ENCODE data around the gene GNAT3. TPM values are rescaled to one million over a fixed set of nuclear protein-coding genes. Genes with fewer than 3 reads are reported as not detected.
A peak's percentile ranks its signal among the peaks of the same experiment; 100 is the strongest.

Gene GNAT3
- total RNA-seq, 1 donor from 2014 or later: not detected

DNA sequence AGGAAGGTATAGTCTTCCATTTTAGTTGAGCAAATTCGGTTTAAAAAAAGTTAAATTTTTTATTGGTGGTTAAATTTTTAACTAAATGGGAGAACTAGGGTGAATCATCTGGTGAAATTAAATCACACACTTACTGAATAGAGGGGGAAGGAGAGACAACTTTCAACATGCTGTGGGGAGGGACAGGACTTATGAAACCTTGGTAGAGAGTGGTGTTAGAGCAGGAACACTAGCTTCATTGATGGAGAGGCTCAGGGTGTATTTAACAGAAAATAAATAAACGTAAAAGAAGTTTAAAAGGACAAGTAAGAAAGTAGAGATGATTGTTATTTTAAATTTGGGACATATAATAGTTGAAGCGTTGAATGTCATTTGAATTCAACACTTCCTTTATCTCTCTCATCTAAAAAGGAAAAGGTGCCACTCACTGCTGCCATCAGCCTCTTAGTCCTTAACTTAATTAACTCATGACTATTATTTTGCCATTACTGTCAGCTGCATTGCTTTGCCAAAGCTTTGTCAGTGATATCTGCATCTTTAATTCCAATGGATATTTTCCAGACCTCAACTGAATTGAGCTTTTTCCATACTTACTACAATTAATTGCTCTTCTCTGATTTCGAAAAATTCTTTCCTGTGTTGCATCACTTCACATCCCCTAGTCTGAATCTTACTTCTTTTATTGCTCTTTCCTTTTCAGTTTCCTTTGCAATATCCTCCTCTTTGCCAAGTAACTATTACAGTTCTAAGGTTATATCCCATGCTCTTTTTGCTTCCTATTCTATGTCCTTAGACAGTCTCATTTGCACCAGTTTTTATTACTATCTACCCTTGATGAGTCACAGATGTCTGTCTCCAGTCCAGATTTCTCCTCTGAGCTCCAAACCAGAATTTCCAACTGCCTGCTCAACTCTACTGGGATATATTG, 71.7 kb downstream of the GNAT3 start:
- intact Hi-C loops (cut with micrococcal nuclease): no loop called here

DNA sequence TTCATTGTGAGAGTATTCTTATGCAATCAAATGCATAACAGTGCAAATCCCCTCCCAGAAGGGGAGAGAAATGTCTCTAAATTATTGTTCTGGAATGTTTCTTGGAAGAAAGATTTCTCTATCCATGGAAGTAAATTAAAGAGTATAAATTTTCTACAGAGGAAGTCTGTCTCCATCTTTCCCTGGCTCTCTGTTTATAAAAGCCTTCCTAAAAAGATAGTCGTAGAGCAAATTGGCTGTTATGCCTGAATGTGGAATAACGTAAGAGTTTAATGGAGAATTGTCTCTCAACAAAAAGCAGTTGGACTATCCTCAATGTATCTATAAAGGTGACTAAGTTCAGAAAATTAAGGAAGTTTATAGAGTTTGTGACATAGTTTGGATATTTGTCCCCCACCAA, 76.3 kb downstream of the GNAT3 start:
- ATAC-seq: no peak
- intact Hi-C loops (cut with micrococcal nuclease): no loop called here
- DNase-seq: no peak

More for the DNA sequence above, 71.7 kb downstream of the GNAT3 start:
- peak; percentile 75 for ATAC-seq
- DNase-seq: no peak

DNA sequence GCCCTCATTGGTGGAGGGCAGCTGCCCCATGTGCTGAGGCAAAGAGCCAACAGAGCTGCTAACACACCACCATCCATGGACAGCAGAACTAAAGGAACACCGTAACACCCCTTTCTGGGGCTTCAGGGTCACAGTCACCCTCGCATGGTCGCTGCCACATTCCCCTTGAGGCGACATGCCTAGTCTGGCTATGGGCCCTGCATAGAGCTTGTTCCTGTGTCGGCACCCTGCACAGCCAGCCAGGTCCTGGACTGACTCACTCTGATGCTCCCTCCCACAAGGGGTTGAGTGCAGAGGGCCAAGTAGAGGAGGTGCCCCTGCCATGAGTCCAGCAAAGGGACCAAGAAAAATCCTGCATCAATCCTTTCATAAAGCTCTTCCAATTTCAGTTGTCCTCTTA, 77.8 kb downstream of the GNAT3 start:
- no peak for DNase-seq
- ATAC-seq: peak; percentile 29
- intact Hi-C loops (cut with micrococcal nuclease): no loop called here

DNA sequence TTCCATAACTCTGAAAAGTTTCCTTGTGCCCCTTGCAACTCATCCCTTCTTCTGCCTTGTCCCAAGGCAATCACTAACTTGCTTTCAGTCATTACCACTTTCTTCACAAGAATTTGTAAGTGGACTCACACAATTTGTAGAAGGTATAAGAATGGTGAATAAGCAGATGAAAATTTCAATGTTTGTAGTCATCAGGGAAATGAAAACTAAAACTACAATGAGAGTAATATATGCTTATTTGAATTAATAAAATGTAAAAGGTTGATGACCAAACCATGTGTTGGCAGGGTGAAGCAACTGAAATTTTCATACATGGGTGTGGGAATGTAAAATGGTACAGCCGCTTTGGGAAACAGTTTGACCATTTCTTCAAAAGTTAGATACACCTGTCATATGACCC, 79.7 kb downstream of the GNAT3 start:
- no peak for DNase-seq
- intact Hi-C loops (cut with micrococcal nuclease): no loop called here
- ATAC-seq: no peak

DNA sequence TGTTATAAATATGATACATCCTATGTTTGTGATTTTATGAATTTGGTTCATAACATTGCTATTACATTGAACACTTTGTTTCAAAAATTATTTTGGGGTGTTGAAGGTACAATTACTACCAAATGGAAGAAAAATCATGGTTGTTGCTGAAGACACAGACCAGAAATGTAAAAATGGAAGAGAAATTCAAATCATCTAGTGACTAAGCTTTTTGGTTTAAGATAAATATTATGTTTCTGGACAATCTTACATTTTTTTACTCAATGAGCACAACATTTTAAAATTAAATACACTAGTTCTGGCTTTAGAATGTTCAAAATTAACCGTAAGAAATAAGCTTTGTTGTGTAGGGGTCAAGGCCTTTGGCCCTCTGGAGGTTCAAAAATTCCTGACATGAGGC, 82.7 kb downstream of the GNAT3 start:
- ATAC-seq (no peak), DNase-seq (no peak)
- intact Hi-C loops (cut with micrococcal nuclease): loop anchor here (5.0 kb wide), 1 partner anchor 228 kb away; no protein-coding TSS in a partner anchor

DNA sequence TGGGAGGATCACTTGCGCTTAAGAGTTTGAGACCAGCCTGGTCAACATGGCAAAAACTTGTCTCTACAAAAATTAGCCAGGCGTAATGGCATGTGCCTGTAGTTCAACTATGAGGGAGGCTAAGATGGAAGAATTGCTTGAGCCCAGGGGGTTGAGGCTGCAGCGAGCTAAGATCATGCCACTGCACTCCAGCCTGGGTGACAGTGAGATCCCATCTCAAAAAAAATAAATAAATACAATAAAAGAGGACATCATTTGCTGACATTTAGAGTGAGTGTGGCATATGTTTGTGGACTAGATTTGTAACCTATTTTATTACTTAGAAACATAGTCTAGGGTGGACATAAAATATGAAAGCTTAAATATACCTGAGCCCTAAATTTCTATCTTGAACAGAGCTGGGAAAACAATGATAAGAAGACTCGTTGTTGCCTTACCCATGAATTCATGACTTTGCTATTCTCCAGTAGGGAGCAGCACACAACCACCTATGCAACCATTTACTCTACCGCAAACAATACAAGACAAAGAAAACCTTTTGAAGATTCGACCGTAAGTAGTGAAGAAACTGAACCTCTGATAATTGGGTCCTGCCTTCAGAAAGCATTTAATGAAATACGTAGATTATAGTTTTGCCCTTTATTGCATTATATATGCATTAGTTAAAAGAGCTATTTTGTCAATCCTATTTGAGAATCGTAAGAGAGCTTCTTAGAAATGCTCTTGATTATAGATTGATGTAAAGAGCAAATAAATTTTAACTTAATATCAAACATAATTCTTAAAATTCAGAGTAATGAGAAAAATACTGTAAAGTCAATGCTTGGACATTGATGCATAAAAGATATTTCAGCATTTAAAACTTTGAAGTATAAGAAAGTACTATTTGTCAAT, 83.5 kb downstream of the GNAT3 start:
- intact Hi-C loops (cut with micrococcal nuclease): loop anchor here (5.0 kb wide), 1 partner anchor 229 kb away; no protein-coding TSS in a partner anchor
- ATAC-seq (peak; percentile 88), DNase-seq (no peak)

DNA sequence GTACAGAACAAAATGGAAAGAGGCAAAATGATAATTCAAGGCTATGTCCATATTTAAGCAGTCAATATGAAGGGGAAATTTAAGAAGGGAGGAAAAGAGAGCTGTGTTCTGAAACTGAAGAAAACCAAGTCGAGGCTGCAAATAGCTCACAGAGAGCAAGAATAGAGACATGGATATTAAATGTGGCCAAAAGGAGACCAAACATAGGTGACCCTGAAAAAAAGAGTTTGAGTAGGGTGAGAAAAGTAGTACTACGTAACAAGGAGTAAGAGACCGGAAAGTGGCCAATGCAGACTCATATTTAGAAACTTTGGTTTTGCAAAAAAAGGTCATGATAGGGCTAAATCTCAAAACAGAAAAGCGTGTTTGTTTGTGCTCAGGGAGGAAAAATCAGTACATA, 84.6 kb downstream of the GNAT3 start:
- intact Hi-C loops (cut with micrococcal nuclease): loop anchor here (5.0 kb wide), 1 partner anchor 230 kb away; no protein-coding TSS in a partner anchor
- no peak for DNase-seq
- ATAC-seq: no peak

DNA sequence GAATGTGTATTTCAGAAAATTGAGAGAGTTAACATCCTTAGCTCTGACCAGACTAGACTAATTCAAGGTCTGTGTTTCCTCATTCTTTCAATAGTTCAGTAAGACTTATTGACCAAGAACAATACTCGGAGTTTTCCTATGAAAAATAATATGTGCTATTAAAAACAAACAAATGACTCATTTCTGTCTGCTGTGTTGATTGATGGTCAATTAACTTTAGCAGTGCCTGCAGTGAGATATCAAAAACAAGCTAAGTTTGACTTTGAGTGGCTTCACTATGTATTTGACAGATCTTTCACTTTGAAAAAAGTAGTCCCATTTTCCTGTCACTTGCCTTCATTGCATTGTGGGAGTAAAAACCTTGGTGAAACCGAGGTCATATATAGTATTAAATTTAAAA, 91.0 kb downstream of the GNAT3 start:
- ATAC-seq: no peak
- intact Hi-C loops (cut with micrococcal nuclease): no loop called here
- no peak for DNase-seq

DNA sequence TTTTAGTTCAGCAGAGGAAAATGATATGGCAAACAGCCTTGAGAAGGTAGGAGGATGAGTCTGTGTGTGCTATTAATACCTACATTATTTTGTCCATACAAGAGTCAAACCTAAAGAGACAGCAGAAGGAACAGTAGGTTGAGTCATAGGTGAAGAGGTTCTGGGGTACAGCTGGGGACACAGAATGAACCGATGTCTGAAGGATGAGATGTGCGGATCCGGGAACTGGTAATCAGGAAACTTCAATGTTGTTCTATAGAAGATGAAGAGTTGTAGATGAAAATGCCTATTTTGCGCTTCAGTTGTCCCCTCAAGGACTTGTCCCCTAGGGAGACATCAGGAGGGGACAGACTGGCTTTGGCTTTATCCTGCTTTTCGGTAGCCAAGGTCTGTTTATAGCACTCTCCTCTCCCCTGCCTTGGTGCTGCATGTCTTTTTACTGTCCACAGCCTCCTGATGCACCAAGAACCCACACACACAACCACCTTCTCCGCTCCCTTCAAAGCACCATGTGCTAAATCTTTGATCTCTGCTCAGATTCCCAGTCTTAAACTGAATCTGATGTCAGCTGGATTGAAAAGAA, 94.6 kb downstream of the GNAT3 start:
- intact Hi-C loops (cut with micrococcal nuclease): no loop called here
- DNase-seq (no peak), ATAC-seq (peak; percentile 61)

DNA sequence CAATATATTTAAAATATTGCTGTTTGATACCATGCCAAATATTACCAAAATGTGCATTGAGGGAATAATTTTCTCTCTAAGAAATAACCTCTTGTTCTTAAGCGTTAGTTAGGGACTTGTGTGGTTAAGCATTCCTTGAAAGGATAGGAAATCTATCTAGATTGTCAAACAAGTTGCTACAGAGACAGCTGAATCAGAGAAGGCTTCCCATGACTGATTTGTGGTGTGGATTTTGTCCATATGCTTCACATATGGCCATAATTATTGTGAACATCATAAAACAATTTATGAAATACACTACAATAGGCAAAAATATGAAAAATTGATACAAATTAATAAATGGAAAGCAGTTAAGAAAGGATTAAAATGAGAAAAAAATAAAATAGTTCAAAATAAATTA, 96.3 kb downstream of the GNAT3 start:
- ATAC-seq (no peak), DNase-seq (no peak)
- intact Hi-C loops (cut with micrococcal nuclease): no loop called here

DNA sequence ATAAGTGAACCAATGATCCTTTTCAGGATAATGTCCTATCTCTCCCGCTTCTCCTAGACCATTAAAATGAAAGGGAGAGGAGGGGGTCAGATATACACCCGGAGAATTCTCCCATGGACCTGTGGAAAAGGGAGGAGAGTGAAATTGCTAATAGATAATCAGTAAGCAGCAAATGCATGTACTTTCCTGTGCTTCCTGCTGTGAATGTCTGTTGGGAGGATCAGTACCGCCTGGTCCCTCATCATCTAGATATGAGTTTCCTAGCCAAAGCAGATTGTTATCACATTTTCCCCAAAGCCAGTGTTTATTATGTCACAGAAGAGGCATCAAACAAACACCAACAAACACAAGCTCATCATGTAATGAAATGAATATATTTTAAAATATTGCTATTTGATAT, 96.8 kb downstream of the GNAT3 start:
- intact Hi-C loops (cut with micrococcal nuclease): no loop called here
- DNase-seq (no peak), ATAC-seq (no peak)

DNA sequence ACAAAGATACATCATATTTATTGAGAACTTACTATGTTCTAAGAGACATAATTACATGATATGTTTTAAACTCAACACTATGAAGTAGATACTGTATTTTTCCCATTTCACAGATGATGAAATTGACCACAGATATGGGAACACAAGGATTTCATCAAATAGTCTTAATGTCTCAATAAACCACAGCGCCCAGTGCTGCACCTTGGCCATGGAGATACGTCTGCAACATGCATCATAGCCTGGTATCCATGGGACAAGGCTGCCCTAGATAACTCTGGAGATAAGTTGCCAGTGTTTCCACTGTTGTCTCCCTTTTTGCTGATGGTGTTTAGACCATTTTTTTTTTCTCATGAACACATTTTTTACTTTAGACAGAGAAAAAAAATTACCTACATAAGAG, 97.5 kb downstream of the GNAT3 start:
- ATAC-seq (no peak), DNase-seq (no peak)
- intact Hi-C loops (cut with micrococcal nuclease): no loop called here

DNA sequence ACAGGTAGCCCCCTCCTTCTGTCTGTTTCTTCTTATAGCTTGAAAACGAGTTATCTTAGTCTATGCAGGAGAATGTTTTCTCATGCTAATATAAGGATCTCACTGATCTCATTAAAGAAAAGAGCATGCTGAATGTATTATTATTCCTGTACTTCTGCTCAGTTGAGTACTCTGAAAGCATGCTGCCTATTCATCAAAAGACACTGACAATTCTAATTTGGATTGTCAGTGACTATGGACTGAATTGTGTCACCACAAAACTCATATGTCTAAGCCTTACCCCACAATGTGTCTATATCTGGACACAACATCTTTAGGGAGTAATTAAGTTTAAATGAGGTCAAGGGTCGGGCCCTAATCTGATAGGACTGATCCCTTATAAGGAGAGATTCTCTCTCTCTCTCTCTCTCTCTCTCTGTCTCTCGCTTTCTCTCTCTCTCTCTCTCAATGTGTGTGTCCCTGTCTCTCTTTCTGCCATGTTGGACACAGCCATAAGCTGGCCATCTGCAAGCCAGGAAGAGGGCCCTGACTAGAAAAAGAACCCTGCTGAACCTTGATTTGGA, 98.4 kb downstream of the GNAT3 start:
- no peak for ATAC-seq
- no peak for DNase-seq
- intact Hi-C loops (cut with micrococcal nuclease): no loop called here

DNA sequence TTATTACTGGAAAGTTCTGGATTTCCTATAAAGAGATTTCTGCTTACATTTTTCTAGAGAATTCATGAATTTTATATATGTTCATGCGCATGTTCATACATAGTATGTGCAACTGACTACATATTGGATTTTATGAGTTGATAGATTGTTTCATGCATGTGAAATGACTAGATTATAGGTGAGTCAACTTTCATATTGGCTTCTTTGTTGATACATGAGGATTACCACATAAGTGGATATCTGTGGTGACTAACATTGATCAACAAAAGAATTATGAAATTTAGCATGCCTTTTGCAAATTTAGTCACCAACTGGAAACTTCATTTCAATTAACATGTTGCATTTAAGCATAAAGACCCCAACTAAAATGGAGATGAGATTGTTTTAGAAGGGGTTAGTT, 99.0 kb downstream of the GNAT3 start:
- ATAC-seq (no peak), DNase-seq (no peak)
- intact Hi-C loops (cut with micrococcal nuclease): no loop called here

DNA sequence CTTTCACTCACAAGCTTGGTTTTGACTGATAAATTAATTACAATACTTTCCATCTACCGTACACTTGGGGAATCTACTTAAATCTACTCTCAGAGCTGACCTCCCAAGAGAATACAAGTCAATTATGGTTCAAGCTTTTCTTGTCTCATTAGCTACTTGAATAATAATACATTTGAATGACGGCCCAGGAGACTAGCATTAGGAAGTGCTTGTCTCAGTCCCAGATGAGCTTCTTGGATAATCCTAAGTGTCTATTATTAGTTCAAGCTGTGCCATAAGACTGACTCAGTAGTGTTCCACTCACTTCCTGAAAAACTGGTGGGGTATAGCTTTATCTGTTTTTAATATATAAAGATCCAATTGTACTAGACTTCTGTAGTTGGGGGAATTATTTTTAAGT, 100.2 kb downstream of the GNAT3 start:
- intact Hi-C loops (cut with micrococcal nuclease): no loop called here
- ATAC-seq (no peak), DNase-seq (no peak)

DNA sequence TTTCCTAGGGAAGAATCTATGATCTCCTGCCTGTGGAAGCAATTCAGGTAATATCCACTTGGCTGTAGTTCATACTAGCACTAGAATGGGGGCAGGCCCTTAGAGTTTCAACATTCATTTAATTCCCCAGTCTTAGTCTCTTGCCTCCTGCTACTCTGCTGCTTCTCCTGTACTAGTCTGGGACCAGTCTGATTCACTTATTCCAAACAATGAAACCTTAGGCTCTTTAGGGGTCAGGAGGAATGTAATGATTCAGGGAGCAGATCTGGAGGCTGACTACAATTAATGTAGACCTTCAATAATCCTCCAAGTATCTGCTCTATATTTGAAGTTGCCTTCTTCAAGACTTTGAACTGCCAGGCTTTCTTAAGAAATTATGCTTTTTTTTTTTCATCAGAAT, 101.8 kb downstream of the GNAT3 start:
- intact Hi-C loops (cut with micrococcal nuclease): no loop called here
- ATAC-seq (no peak), DNase-seq (no peak)
